IMR-90 (cell line): ENCODE data around the gene RDH13. TPM values are rescaled to one million over a fixed set of nuclear protein-coding genes. Genes with fewer than 3 reads are reported as not detected.
"Not testable (repeated sequence)": the region's sequence is repeated elsewhere in the genome, so short reads cannot be mapped to it uniquely, and the experiment has no call there.

Experiments
- ATAC-seq: fragments of 200-7000 bp; cut with Tn5 transposase; 2 replicates; pipeline ENCODE4 v1.9.1; 2020; ENCODE audit warnings: low read depth, mild to moderate bottlenecking, moderate library complexity
- BruUV-seq: library from RNA; stranded (reverse); fragments of 400-500 nt; replicated peaks from 2 replicates; lab custom pipeline; 2021; lab: Mats Ljungman, UMichigan
- CTCF ChIA-PET: fragments of 300-600 bp; formaldehyde crosslinking; extraction: SDS; loops from one replicate; lab custom pipeline; 2021; ENCODE audit warnings: antibody characterized with exemption; lab: Yijun Ruan, JAX
- POLR2A ChIA-PET: fragments of 300-600 bp; sonication (Branson Sonifier 250); formaldehyde crosslinking; loops from one replicate; lab custom pipeline; 2022; ENCODE audit warnings: antibody characterized with exemption; ENCODE audit not compliant: unreplicated experiment; lab: Charles Lee
- DNase-seq: peaks from one replicate; pipeline ENCODE4 v3.0.0; 2013
- H2AFZ ChIP-seq: replicated peaks from 2 replicates; pipeline ENCODE3; 2013; ENCODE audit warnings: low read length, mild to moderate bottlenecking; ENCODE audit not compliant: poor library complexity
- H2AK5ac ChIP-seq: 2 replicates; pipeline ENCODE4 v1.6.1; 2013; ENCODE audit warnings: low read depth, low read length, inconsistent platforms
- H2AK9ac ChIP-seq: replicated peaks from 2 replicates; pipeline ENCODE3; 2013; ENCODE audit warnings: mild to moderate bottlenecking, low read depth, low read length, moderate library complexity; ENCODE audit not compliant: poor library complexity
- H2BK120ac ChIP-seq: 2 replicates; pipeline ENCODE4 v1.6.1; 2013; ENCODE audit warnings: low read depth, low read length, inconsistent platforms
- H2BK15ac ChIP-seq: 3 replicates; pipeline ENCODE4 v1.6.1; 2013; ENCODE audit warnings: low read depth, low read length, inconsistent platforms
- H2BK20ac ChIP-seq: 2 replicates; pipeline ENCODE4 v1.6.1; 2013; ENCODE audit warnings: low read depth, mild to moderate bottlenecking, inconsistent platforms, low read length, moderate library complexity
- H2BK5ac ChIP-seq: 2 replicates; pipeline ENCODE4 v1.6.1; 2013; ENCODE audit warnings: mild to moderate bottlenecking, low read depth, low read length, inconsistent platforms; ENCODE audit not compliant: poor library complexity, severe bottlenecking
- H3K14ac ChIP-seq: replicated peaks from 2 replicates; pipeline ENCODE4 v1.6.1; 2013; ENCODE audit warnings: low read depth, low read length, inconsistent platforms
- H3K18ac ChIP-seq: 2 replicates; pipeline ENCODE4 v1.6.1; 2013; ENCODE audit warnings: low read depth, low read length, control low read depth
- H3K23ac ChIP-seq: 2 replicates; pipeline ENCODE4 v1.6.1; 2013; ENCODE audit warnings: low read depth, low read length, inconsistent platforms
- H3K27ac ChIP-seq: 2 replicates; pipeline ENCODE4 v1.5.1; 2013; ENCODE audit warnings: mild to moderate bottlenecking, control low read depth, low read length; ENCODE audit not compliant: insufficient read depth
- H3K27me3 ChIP-seq: 2 replicates; pipeline ENCODE4 v1.6.1; 2013; ENCODE audit warnings: low read length; ENCODE audit not compliant: control insufficient read depth, insufficient read depth
- H3K36me3 ChIP-seq: 2 replicates; pipeline ENCODE4 v1.6.1; 2013; ENCODE audit warnings: low read length, mixed read lengths; ENCODE audit not compliant: control insufficient read depth, insufficient read depth
- H3K4ac ChIP-seq: 2 replicates; pipeline ENCODE4 v1.6.1; 2013; ENCODE audit warnings: low read depth, low read length, inconsistent platforms
- H3K4me1 ChIP-seq: 2 replicates; pipeline ENCODE4 v1.6.1; 2013; ENCODE audit warnings: low read length, mixed read lengths; ENCODE audit not compliant: control insufficient read depth, insufficient read depth
- H3K4me2 ChIP-seq: 2 replicates; pipeline ENCODE4 v1.6.1; 2013; ENCODE audit warnings: low read depth, mild to moderate bottlenecking, control low read depth, low read length, moderate library complexity
- H3K4me3 ChIP-seq: 2 replicates; pipeline ENCODE4 v1.5.1; 2013; ENCODE audit warnings: low read depth, mild to moderate bottlenecking, control low read depth, low read length, moderate library complexity; ENCODE audit not compliant: insufficient read depth
- H3K56ac ChIP-seq: 2 replicates; pipeline ENCODE4 v1.6.1; 2013; ENCODE audit warnings: low read length, inconsistent platforms; ENCODE audit not compliant: insufficient read depth; ENCODE audit errors: extremely low read depth
- H3K79me1 ChIP-seq, 2 experiments: 2 replicates each; pipeline ENCODE4 v1.6.1; 2013; ENCODE audit warnings: low read length in 2 of 2, inconsistent platforms in 1 of 2, low read depth in 1 of 2
- H3K9ac ChIP-seq: 2 replicates; pipeline ENCODE4 v1.6.1; 2013; ENCODE audit warnings: low read depth, low read length, control low read depth
- H3K9me1 ChIP-seq: 2 replicates; pipeline ENCODE4 v1.6.1; 2013; ENCODE audit warnings: low read length, inconsistent platforms; ENCODE audit not compliant: insufficient read depth
- H3K9me3 ChIP-seq: 2 replicates; pipeline ENCODE4 v1.6.1; 2013; ENCODE audit warnings: low read length; ENCODE audit not compliant: control insufficient read depth, insufficient read depth
- H4K20me1 ChIP-seq: 2 replicates; pipeline ENCODE4 v1.6.1; 2013; ENCODE audit warnings: low read length, inconsistent platforms; ENCODE audit not compliant: insufficient read depth
- H4K5ac ChIP-seq: 2 replicates; pipeline ENCODE4 v1.6.1; 2013; ENCODE audit warnings: mild to moderate bottlenecking, low read depth, low read length, control low read depth
- H4K8ac ChIP-seq, 2 experiments: 2 replicates each; pipeline ENCODE4 v1.6.1; 2013; ENCODE audit warnings: low read depth in 2 of 2, low read length in 2 of 2, control low read depth in 1 of 2, inconsistent platforms in 1 of 2
- H4K91ac ChIP-seq: 2 replicates; pipeline ENCODE4 v1.6.1; 2013; ENCODE audit warnings: low read depth, low read length, inconsistent platforms; ENCODE audit not compliant: insufficient read depth
- WGBS, 2 experiments: methylation state at CpG; one replicate each; pipeline versions ENCODE4 v1.1.5 to v1.1.7; 2013; ENCODE audit warnings: missing lambda C conversion rate in 2 of 2; ENCODE audit not compliant: insufficient read length in 1 of 2; ENCODE audit errors: extremely low coverage in 2 of 2; 5-methylcytosine and 5-hydroxymethylcytosine counted together
- dilution Hi-C: fragments of 300-500 bp; cut with HindIII; formaldehyde crosslinking; loops from one replicate; pipeline ENCODE4 v1.14.3; 2018; ENCODE audit warnings: low sequenced_read_pairs; ENCODE audit not compliant: unreplicated experiment
- in situ Hi-C: fragments of 300-500 bp; cut with MboI; formaldehyde crosslinking; loops from 3 replicates; pipeline ENCODE4 v1.14.3; 2019; ENCODE audit warnings: low sequenced_read_pairs, inconsistent platforms, mixed read lengths
- intact Hi-C: fragments of 100-400 bp; cut with micrococcal nuclease; formaldehyde crosslinking; loops from 2 replicates; pipeline ENCODE4 v1.10.0; 2022
- polyA plus RNA-seq, 3 experiments: library from polyadenylated mRNA; depleted of rRNA; stranded (reverse); fragments of >200 nt; gene quantifications; 2 replicates each; pipeline ENCODE4 v1.2.3, GENCODE V29; 2012; ENCODE audit warnings: low replicate concordance in 1 of 3
- total RNA-seq: library from RNA; depleted of rRNA; stranded (reverse); fragments of >200 nt; gene quantifications from 2 replicates; pipeline ENCODE4 v1.2.3, GENCODE V29; 2012

The RDH13 gene
- total and polyA plus RNA-seq, 2 of the 4 experiments (the other 2 are of a cell fraction) = 7.5 to 7.8 TPM

DNA sequence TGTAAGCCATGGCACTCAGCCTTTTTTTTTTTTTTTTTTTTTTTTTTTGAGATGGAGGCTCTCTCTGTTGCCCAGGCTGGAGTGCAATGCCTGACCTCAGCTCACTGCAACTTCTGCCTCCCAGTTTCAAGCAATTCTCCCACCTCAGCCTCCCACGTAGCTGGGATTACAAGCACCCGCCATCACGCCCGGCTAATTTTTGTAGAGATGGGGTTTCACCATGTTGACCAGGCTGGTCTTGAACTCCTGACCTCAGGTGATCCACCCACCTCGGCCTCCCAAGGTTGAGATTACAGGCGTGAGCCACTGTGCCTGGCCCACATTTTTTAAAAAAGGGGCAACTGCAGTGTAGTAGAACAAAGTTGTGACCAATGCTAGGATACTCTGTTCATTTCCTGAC lies 25.3 kb downstream of the RDH13 start:
- H4K5ac ChIP-seq, H3K23ac ChIP-seq, H3K4me2 ChIP-seq, H3K27ac ChIP-seq, H2AK5ac ChIP-seq, H3K9me3 ChIP-seq, H3K79me1 ChIP-seq, dilution Hi-C loops, H3K4me3 ChIP-seq, H3K9me1 ChIP-seq, H2BK20ac ChIP-seq, H4K20me1 ChIP-seq, H2BK120ac ChIP-seq, H2BK5ac ChIP-seq, H3K9ac ChIP-seq, H4K8ac ChIP-seq, BruUV-seq, H4K91ac ChIP-seq, CTCF ChIA-PET, H3K4me1 ChIP-seq, H3K36me3 ChIP-seq, H2AK9ac ChIP-seq, ATAC-seq, H2BK15ac ChIP-seq, POLR2A ChIA-PET, in situ Hi-C loops, H2AFZ ChIP-seq, intact Hi-C loops, H3K27me3 ChIP-seq, H3K56ac ChIP-seq, H3K14ac ChIP-seq, DNase-seq, H3K4ac ChIP-seq, H3K18ac ChIP-seq: not testable (repeated sequence)
- 40% methylated on average over 1 of the region's 6 CpGs; no CpG with 5 or more reads in 1 of the 2 experiments for WGBS, 2 experiments
